ENCODE measurements around the gene GPX4.

The GPX4 gene

DNA sequence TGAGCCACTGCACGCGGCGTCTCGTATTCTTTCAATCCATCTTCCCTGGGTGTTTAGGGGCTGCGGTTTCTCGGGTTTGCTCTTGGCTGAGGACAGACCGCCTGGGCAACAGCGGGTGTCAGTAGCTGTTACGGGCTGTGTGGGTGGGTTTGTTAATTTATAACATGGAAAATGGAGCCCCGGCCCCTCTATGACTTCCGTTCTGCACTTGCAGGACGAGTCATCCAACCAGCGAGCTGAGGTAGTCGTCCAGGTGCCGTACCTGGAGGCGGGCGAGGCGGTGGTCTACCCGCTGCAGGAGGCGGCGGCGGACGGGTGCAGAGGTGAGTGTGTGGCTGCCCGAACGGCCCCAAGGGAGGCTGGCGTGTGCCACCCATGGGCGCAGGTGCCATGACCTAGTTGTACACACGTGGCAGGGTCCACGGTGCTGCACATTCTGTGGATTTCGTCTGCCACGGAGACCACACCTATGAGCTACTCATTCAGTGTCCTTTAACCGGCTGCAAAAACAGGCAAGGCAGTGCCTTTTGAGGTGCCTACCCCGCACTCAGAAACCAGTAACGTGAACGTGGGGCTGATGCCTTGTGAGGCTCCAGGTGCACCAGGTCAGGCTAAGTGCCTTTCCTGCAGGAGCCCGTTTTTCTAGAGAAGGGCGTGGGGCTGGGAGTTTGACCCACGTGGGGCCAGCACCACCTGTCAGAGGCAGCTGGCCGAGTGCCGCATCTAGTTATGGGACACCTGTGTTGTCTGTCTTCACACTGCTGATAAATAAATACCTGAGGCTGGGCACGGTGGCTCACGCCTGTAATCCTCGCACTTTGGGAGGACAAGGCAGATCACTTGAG is 19.5 kb upstream of the GPX4 start:
- DNase-seq: no peak

DNA sequence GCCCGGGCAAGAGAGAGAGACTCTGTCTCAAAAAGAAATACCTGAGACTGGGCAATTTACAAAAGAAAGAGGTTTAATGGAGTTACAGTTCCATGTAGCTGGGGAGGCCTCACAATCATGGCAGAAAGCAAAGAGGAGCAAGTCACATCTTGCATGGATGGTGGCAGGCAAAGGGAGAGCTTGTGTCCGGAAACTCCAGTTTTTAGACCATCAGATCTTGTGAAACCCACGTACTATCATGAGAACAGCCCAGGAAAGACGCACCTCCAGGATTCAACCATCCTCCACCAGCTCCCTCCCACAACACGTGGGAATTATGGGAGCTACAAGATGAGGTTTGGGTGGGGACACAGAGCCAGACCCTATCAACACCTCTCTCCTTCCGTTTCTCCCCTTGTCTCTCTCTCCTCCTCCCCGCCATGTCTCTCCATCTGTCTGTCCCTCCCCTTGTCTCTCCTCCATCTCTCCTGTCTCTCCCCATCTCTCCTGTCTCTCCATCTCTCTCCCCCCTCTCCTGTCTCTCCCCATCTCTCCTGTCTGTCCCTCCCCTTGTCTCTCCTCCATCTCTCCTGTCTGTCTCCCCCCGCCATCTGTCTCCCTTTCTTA is 18.6 kb upstream of the GPX4 start:
- no peak for DNase-seq

DNA sequence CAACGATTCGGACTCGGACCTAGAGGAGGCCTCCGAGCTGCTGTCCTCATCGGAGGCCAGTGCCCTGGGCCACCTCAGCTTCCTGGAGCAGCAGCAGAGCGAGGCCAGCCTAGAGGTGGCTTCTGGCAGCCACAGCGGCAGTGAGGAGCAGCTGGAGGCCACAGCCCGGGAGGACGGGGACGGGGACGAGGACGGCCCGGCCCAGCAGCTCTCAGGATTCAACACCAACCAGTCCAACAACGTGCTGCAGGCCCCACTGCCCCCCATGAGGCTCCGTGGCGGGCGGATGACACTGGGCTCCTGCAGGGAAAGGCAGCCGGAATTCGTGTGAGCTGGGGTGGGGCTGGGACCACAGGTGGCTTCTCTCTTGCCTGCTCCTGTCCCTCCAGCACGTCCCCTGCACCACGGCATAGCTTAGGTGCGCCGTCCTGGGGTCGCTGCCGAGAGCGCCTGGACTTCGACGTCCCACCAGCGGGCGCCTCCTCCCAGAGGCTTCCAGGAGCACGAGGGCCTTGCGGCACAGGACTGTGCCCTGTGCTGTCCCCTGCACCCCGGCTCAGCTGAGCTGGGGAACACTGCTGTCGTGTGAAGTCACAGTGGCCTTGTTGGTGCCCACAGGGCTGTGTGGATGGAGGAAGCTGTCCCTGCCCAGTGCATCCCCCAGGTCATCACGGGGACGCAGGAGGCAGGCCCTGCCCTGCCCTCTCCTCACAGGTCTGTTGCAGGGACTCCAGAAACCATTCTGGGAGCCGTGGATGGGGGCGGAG is 17.9 kb upstream of the GPX4 start:
- DNase-seq: no peak

DNA sequence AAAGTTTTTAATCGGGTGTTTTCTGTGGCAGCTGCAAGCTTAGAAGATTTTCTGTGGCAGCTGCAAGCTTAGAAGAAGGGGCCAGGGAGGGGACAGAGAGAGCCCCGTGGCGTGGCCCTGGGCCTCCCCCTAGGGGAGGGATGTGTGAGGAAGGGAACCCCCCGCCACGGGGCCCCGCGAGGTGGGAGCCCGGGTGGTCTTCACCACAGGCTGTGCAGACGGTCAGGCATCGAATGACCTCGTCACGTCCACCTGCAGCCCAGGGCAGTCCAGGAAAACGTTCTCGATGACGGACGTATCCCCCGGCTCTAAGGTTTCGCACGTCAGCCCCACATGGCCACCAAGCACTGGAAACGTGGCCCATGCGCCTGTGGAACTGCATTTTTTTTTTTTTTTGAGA is 17.2 kb upstream of the GPX4 start:
- DNase-seq: peak in 2 of 6 experiments; percentile 53 to 63

DNA sequence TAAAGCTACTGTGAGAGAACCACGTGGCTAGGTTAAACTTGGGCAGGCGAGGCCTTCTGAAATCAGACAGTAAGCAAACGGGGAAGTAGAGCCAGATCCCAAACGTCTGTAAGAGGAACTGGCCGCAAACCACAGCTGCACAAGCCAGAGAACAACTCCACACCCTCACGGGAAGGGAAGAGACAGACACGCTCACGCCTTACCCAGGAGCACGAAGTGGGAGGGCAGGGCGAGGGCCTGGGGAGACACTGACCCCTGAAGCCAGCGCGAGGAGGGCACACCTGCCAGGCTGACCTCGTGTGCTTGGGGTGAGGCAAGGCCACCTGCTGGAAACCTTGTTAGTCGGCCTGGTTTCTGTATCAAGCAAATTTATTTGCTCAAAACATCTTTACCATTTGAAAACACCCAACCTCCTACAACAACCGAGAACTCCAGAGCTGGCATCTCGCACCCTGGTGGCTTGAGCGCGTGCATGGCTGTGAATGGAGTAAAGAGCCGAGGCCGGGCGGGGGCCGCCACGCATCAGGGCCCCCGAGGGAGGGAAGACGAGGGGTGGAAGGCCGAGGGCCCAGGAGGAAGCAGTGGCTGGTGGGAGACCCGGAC is 15.9 kb upstream of the GPX4 start:
- peak; percentile 45 to 81 (median 63) for DNase-seq

DNA sequence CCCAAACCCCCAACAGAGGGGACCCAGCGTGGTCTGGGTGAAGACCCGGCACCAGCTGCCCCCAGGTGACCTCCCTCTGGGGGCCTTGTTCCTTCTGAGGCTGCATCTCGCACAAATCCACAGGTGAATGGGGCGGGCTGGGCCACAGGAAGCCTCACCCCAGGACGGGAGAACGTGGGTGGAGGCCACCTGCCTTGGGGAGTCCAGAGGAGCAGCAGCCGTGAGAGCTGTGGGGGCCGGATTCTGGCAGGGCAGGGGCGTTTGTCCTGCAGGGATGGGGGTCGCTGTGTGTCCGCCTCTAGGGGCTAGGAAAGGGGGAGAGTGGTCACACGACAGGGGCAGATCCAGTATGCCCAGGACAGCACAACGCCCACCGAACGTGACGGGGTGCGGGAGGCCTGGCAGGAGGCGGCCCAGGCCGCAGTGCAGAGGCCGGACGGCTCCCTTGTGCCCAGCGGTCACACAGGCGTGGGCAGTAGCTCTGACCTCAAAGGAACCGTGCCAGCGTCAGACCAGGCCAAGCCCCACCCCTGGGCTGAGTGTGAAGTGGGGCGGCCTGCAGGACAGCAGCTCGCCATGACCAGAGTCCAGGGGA is 15.3 kb upstream of the GPX4 start:
- DNase-seq: peak in 3 of 6 experiments; percentile 39 to 64 (median 59)

DNA sequence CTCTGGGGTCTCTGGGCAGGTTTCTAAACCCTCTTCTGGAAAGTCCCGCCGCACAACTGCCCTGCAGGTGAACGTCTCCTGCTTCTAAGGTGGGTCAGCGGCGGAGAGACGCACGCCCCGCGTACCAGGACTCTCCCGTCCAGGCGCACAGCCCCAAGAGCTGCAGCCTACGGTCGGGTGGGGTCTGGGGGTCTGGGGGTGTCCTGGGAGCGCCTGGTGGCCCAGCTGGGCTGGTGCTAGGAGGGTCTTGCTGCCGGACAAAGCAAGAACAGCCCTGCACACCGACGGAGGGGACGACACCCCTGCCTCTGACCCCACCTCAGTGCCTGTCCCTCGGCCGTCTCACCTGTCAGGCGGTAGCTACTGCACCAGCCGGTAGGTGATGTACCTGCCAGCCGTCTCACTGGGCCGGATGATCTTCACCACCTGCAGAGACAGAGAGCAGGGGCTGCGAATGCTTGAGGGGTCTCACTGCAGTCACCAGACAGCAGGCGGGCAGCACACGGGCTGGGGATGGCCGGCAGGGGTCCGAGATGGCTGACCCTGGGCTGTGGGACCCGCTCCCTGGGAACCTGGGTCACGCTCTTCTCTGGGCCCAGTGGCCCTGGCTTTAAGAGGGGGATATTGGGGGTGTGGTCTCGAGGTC is 14.5 kb upstream of the GPX4 start:
- peak in 2 of 6 experiments; percentile 44 to 63 for DNase-seq

DNA sequence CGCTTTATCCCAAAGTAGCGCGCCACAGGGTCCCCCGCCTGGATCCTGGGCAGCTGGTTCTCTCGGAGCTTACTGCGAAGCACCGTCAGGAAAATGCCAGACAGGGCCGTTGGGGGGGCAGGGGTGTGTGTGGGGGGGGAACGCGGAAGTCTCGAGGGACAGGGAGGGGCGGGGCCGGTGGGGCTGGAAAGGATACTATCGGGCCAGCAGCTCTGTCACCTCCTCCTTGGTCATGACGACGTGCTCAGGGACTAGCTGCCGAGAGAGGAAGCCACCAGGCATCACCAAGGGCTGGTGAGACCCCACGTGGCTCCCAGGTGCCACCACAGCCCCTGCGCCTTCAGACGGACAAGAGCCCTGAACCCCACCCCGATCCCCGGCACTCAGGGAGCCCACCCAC is 13.9 kb upstream of the GPX4 start:
- DNase-seq: peak in 1 of 6 experiments; percentile 38

DNA sequence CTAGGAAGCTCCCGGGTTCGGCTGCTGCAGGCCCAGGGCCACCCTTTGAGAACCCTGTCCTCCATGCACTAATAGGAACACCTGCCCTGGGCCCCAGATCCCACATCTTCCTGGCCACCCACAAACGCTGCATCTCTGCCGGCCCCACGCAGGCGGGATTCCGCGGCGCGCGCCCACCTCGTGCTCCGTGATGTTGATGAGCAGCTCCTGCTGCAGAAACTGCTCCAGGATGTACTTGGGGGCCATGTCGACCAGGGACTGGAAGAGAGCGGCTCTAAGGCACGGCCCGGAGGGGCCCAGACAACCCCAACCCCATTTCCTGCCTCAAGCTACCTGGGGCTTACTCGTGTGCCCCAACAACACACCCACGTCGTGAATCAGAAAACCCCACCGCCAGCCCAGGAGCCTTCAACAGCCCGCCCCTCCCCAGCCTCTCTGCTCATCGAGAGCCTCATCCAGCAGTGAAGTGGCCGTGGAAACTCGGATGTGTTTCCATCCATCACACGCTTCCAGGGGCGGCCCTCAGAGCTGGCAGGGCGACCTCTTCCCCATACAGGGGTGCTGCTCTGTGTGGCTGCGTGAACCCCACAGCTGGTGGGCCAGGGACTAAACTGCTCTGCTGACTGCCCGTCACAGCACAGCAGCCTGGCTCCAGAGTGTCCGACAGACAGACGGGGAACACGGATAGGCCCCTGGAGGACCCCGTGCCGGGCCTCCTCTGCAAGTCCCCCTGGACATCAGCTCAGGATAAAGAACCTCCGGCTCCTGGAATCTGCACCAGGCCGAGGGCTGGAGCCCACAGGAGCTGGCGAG is 12.9 kb upstream of the GPX4 start:
- peak in 2 of 6 experiments; percentile 31 to 52 for DNase-seq

DNA sequence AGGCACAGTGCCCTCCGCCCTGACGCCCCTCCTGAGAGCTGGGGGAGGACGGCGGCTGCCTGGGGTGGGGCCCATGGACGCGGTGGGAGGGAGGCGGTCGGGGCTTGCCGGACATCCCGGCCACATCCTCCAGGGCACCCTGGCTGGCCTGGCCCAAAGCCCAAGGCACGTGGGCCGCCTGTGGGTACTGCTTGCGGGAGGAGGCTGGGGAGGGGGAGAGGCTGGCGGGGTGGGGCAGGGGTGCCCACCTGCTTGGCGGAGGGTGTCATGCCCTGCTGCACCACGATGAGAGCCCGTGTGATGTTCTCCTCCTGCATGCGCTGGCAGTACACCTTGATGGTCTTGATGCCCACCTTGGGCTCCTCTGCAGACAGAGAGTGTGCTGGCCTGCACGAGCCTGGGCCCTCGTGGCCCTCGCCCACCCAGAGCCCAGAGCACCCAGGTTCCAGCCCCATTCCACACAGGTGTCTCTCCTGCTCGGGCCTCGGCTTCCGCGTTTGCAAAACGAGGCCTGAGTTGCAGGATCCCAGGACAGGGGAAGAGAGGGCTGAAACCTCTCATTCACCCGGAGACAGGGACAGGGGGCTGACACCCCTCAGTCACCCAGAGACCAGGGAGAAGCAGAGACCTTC is 12.1 kb upstream of the GPX4 start:
- no peak for DNase-seq

DNA sequence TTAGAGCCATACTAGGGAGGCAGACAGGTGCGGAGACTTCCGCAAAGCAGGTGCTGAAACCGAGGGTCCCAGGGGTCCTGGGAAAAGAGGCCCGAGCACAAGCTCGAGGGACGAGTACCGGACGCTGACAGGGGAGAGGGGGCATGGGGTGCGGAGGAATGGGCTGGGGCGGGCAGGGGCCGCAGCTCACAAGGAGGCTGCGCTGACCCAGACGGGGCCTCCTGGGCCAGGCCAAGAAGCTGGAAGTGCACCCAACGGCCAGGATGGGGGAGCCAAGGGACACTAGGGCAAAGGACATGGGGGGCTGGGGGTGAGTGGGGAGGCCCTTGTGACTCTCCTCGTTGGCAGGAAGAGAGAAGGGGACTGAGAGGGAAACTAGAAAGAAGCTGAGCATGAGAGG is 10.5 kb upstream of the GPX4 start:
- no peak for DNase-seq

DNA sequence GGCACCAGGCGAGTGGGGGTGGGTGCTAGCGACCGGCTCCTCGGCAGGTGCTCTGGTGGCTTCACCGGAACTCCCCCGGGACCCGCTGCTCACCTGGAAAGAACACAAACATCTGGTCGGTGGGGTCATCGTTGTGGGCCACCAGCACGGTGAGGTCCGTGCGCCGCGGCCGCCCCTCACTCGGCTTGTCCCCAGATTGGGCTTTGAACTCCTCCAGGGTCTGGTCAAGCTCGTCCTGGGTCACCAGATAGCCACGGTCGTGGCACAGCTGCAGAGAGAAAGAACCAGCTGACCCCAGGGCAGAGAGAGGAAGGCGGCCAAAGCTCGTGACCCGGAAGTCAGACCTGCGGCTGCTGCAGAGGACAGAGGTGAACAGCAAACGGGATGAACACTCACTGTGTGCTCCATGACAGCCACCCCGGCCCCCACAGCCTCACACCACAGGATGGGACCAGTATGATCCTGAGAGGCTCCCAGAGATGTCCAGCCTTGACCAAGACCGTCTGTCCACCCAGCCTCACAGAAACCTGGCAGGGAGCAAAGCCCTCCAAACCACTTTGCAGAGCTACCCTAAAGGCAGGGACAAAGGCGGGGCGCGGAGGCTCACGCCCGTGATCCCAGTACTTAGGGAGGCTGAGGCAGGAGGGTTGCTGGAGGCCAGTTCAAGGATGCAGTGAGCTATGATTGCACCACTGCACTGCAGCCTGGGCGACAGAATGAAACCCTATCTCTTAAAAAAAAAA is 9.8 kb upstream of the GPX4 start:
- DNase-seq: no peak

DNA sequence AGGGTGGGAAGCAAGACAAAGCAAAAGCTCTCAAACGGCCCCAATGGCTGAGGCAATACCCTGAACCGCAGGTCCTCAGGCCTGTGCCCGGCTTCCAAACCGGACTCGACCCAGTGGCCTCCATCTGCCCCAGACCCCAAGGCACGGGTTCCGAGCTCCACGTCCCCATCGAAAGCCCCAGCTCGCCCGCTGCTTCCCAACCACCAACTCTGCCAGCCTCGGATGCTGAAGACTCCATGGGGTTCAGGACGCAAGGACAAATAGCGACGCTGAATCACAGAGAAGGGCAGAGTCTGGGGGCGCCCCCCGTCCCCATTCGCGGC is 9.2 kb upstream of the GPX4 start:
- no peak for DNase-seq

DNA sequence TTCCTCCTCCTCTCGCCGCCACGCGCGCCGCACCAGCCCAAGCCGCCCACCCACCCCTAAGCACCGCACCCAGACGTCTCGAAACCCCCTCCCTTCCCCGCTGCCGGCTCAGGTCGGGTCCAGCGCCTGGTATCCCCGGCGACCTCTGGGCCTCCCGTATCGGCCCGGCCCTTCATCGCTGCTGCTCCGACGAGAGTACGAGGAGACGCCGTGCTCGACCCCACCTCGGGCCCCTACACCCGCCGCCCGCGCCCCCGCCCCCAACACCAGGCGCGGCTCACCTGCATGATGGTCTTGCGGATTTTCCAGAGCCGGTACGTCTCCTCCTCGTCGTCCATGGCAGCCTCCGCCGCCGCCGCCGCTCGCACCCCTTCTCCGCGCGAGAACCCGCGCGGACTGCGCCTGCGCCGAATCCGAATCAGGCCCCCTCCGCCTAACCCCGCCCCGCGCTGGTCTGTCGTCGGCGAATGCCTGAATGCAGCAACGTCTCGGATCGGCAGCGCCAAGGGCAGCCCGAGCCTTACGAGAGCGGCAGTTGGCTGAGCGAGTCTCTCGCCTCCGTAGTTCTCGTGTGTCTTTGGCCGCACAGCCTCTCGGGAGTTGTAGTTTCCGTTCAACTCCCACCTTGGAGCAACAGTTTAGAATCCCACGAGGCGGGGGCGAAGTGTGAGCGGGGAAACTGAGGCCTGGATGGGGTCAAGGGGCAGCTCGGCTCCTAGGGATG is 8.7 kb upstream of the GPX4 start, which contains the start of gene POLR2E:
Gene POLR2E, minus strand, starts transcription at position 398 of the 724 bp plus-strand sequence. Its CDS starts 60 bp downstream, at position 338.
- peak; percentile 96 to 99 (median 98) for DNase-seq

DNA sequence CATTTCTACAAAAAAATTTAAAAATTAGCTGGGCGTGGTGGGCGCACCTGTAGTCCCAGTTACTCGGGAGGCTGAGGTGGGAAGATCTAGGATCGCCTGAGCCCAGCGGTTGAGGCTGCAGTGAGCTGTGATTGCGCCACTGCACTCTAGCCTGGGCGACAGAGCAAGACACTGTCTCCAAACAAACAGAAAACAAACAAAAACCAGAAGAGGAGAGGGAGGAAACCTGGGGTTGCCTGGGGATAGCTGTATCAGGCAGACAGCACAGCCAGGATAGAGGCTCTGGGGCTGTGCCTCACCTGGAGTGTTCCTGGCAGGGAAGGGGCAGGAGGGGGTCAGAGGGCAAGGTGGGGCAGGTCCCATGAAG is 6.0 kb upstream of the GPX4 start:
- no peak for DNase-seq

DNA sequence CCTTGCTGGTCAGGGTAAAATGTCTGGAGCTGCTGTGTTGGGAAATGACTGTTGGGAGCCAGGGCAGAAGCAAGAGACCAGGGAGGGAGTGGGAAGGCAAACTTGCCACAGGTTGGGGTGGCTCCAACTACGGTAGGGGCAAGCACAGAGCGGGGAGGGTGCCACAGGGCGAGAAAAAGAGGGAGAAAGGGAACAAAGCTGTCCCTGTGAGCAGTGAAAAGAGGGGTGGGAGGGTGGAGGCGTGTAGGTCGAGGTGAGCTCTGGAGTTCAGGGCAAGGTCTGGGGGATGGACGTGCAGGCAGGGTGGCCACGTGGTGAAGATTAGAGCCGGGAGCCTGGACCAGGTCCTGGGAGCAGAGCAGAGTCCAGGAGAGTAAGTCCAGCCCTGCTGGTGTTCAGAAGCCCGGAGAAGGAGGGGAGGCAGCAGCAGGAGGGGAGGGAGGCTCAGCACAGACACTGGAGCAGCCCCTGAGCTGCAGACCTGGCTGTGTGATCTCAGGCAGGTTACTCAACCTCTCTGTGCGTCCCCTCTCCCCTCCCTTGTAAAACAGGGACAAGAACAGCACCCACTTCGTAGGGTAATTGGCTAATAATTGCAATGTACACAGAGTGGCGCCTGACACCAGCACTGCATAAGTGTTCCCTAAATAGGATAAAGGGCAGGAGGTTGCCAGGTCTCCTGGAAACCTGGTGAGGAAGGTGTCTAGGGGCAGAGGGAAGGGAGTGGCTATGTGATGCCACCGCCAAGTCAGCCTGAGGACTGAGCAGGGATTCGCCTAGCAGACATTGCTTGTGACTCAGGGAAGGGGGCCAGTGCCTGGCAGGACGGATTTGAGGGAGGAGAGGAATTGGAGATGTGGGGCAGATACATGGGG is 5.4 kb upstream of the GPX4 start:
- no peak for DNase-seq

DNA sequence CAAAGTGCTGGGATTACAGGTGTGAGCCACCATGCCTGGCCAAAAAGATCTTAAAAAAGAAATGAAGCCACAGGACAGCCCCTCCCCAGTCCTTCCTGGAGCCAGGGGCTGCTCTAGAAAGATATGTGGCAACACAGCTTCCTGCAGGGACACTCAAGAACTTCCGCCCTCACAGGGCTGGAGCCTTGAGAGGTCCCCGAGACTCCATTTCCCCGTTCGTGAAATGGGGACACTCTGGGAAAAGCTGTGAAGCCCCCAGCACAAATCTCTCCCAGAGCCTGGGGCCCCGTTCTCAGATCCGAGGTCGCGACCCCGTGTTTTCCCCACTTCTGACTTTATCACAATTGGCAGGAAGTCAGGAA is 2.5 kb upstream of the GPX4 start:
- no peak for DNase-seq

DNA sequence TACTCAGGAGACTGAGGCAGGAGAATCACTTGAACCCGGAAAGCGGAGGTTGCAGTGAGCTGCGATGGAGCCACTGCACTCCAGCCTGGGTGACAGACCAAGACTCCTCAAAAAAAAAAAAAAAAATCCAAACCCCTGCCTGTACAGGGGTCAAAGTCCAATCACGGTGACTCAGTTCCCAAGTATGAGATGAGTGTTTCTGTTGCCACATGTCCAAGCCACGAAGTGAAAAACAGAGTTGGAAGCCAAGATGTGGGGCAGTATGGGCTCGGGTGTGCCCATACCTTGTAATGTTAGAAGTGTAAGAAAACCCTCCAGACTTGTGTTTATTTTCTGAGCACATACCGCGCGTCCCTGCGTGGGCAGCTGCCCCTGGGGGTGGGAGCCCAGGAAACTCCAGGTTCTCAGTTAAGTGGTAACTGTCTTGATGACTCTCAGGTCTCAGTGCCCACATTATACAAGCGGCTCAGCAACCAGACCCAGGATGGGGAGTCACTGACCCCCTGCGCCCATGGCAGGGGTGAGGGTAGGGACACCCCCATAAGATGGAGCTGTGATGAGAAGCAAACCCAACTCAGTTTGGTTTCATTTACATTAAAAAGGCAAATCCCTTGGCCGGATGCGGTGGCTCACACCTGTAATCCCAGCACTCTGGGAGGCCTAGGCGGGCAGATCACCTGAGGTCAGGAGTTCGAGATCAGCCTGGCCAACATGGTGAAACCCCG is 1.2 kb upstream of the GPX4 start:
- DNase-seq: peak in 1 of 6 experiments; percentile 19

Data from stimulated activated naive CD4-positive, alpha-beta T cell (primary cell).